OCI-LY1 (cell line): ENCODE data around the gene ALS2CL.

Source experiments
- H2AFZ ChIP-seq: fragments of 200-600 bp; sonication (generic), shearing (Covaris generic); 2 replicates; pipeline ENCODE4 v1.6.0; 2014; ENCODE audit warnings: antibody characterized with exemption, mild to moderate bottlenecking, low read length
- H3F3A ChIP-seq: fragments of 200-600 bp; sonication (generic), shearing (Covaris generic); 2 replicates; pipeline ENCODE4 v1.6.0; 2014; ENCODE audit warnings: mild to moderate bottlenecking, antibody characterized with exemption, low read length, moderate library complexity; ENCODE audit not compliant: insufficient read depth
- H3K27ac ChIP-seq: fragments of 200-600 bp; sonication (generic); 2 replicates; pipeline ENCODE4 v1.5.1; 2014; ENCODE audit warnings: low read length, mixed run types, mild to moderate bottlenecking, low read depth; ENCODE audit not compliant: poor library complexity, severe bottlenecking
- H3K27me3 ChIP-seq: fragments of 200-600 bp; sonication (generic); 2 replicates; pipeline ENCODE4 v1.6.0; 2014; ENCODE audit warnings: antibody characterized with exemption, mild to moderate bottlenecking, low read length, moderate library complexity; ENCODE audit not compliant: insufficient read depth
- H3K36me3 ChIP-seq: fragments of 200-600 bp; sonication (generic); 2 replicates; pipeline ENCODE4 v1.6.1; 2014; ENCODE audit warnings: mild to moderate bottlenecking, antibody characterized with exemption, low read length, moderate library complexity, mixed read lengths; ENCODE audit not compliant: insufficient read depth
- H3K4me1 ChIP-seq: fragments of 200-600 bp; sonication (generic); 2 replicates; pipeline ENCODE4 v1.5.1; 2014; ENCODE audit warnings: mild to moderate bottlenecking, low read length, moderate library complexity; ENCODE audit not compliant: insufficient read depth, severe bottlenecking
- H3K4me2 ChIP-seq: fragments of 200-600 bp; sonication (generic), shearing (Covaris generic); 2 replicates; pipeline ENCODE4 v1.6.1; 2014; ENCODE audit warnings: low read length
- H3K4me3 ChIP-seq: fragments of 200-600 bp; sonication (generic); 2 replicates; pipeline ENCODE4 v1.5.1; 2014; ENCODE audit warnings: low read length, low read depth, mild to moderate bottlenecking, mixed read lengths; ENCODE audit not compliant: poor library complexity, severe bottlenecking
- H3K79me2 ChIP-seq: fragments of 200-600 bp; shearing (Covaris generic); 2 replicates; pipeline ENCODE4 v1.6.1; 2016; ENCODE audit warnings: mixed run types, low read length, mixed read lengths; ENCODE audit not compliant: insufficient read depth
- H3K9ac ChIP-seq: fragments of 200-600 bp; sonication (generic), shearing (Covaris generic); 2 replicates; pipeline ENCODE4 v1.6.1; 2014; ENCODE audit warnings: mild to moderate bottlenecking, low read length, mixed read lengths
- H3K9me2 ChIP-seq: fragments of 200-600 bp; sonication (generic), shearing (Covaris generic); 2 replicates; pipeline ENCODE4 v1.6.1; 2014; ENCODE audit warnings: low read depth, mild to moderate bottlenecking, low read length, mixed read lengths
- H3K9me3 ChIP-seq: fragments of 200-600 bp; shearing (Covaris generic); 2 replicates; pipeline ENCODE4 v1.6.1; 2014; ENCODE audit warnings: low read length, mixed read lengths
- H4K20me1 ChIP-seq: fragments of 200-600 bp; sonication (generic), shearing (Covaris generic); 2 replicates; pipeline ENCODE4 v1.6.0; 2016; ENCODE audit warnings: mild to moderate bottlenecking, low read length; ENCODE audit not compliant: insufficient read depth
- EZH2 ChIP-seq: fragments of 200-600 bp; sonication (generic), shearing (Covaris generic); IDR thresholded peaks from 2 replicates; pipeline ENCODE4 v1.8.0; 2017; ENCODE audit warnings: borderline replicate concordance, mixed run types, mild to moderate bottlenecking, antibody characterized with exemption, low read length, moderate library complexity, mixed read lengths
- TF ChIP-seq, protein P1 (sequence below): fragments of 200-600 bp; sonication (generic), shearing (Covaris generic); IDR thresholded peaks from 2 replicates; pipeline ENCODE4 v1.5.1; 2017; ENCODE audit warnings: mild to moderate bottlenecking, antibody characterized with exemption, low read length, moderate library complexity, mixed read lengths

The ALS2CL gene

DNA sequence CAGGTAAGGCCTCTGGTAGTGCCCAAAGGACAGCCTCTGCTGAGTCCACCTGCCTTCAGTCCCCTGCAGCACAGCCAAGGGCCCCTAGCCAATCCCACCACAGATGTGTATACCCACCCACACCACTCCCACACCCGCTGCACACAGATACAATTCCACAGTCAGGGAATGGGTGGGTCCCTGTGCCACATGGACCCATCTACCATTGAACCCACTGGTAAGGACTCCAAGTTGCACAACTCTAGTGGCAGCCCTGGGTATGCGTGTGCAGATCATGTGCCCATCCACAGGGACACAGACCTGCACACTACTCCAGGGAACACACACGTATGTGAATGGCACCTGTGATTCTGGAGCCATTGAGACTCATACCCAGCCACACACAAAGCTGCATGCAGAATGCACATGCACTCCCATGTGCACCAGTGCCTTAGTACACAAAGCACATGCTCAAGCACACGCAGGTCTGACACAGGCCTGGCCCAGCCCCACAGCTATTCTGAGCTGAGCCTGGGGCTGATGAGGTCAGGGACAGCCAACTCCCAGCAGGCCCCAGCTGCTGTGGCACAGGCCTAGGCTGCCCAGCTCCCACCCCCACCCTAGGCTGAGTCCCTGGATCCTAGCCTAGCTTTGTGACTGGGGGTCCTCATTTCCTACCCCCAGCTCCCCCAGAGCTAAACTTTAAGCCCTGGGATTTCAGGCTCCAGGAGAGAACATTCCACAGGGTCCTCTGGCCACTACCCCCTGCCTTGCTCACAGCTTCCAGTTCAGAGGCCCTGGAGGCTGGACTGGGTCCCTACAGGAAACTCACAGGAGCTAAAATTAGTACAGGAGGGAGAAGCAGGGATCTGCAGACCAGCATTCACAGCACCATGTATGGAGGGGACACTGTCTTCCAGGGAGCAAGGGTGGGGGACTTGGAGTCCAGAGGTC is 2.7 kb upstream of the ALS2CL start:
- Histone ChIP-seq H3K4me1 (peaks cover 10% of the 10 kb centered on the region), H3K9ac (no peak overlapping the region), H3K4me3 (no peak overlapping the region), H3F3A (no peaks in the 10 kb centered on the region), H3K4me2 (no peak overlapping the region), H3K36me3 (no peaks in the 10 kb centered on the region), H3K27ac (no peak overlapping the region), H3K9me2 (no peaks in the 10 kb centered on the region), H3K27me3 (0 out of 2 replicates have a peak, but pooled peaks cover 10% of the 10 kb centered on the region), H3K79me2 (no peaks in the 10 kb centered on the region), H4K20me1 (no peaks in the 10 kb centered on the region), H3K9me3 (no peaks in the 10 kb centered on the region), H2AFZ (no peak overlapping the region)
- no peak for TF ChIP-seq EZH2
- TF ChIP-seq, protein P1, sequence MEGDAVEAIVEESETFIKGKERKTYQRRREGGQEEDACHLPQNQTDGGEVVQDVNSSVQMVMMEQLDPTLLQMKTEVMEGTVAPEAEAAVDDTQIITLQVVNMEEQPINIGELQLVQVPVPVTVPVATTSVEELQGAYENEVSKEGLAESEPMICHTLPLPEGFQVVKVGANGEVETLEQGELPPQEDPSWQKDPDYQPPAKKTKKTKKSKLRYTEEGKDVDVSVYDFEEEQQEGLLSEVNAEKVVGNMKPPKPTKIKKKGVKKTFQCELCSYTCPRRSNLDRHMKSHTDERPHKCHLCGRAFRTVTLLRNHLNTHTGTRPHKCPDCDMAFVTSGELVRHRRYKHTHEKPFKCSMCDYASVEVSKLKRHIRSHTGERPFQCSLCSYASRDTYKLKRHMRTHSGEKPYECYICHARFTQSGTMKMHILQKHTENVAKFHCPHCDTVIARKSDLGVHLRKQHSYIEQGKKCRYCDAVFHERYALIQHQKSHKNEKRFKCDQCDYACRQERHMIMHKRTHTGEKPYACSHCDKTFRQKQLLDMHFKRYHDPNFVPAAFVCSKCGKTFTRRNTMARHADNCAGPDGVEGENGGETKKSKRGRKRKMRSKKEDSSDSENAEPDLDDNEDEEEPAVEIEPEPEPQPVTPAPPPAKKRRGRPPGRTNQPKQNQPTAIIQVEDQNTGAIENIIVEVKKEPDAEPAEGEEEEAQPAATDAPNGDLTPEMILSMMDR, result no peak

DNA sequence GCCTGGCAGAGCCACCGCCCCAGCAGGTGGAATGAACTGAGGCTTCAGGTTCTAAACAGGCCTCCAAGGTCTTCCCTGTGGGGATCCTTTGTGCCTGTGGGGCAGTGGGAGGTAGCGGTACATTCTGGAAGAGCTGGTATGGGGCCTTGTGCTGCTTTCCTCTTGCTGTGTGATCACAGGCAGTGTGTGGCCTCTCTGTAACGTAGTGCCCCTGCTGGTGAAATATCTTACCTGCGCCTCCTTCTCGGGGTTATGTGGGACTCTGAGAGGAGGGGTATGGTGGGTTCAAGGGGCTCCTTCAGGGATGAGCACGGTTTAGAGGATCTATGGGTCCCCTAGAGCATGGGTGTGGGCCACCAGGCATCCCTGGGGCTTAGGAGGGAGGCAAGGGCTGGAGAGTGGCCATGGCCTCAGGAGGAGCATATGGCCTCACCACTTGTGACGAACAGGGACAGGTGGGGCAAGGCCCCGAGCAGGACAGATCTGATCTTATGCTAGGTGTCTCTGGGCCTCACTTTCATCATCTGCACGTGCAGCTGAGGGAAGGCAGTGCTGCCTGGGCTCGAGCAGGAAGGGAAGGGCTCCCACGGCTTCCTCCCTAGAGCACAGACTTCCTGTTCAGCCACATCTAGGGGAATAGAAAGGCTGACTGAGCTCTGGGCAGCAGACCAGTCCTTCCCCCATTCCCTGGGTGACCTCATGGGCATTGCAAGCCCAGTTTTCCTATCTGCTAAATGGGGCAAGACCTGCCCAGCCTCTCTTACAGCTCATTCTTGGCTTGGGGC is 1.9 kb upstream of the ALS2CL start:
- H3K79me2 ChIP-seq, result no peaks in the 10 kb centered on the region
- no peaks in the 10 kb centered on the region for H3F3A ChIP-seq
- no peaks in the 10 kb centered on the region for H3K9me2 ChIP-seq
- no peak overlapping the region for H2AFZ ChIP-seq
- no peak overlapping the region for H3K4me3 ChIP-seq
- H3K9me3 ChIP-seq, result no peaks in the 10 kb centered on the region
- peaks cover 10% of the 10 kb centered on the region for H3K4me1 ChIP-seq
- no peak overlapping the region for H3K4me2 ChIP-seq
- TF ChIP-seq, protein P1, result peak; percentile 35
- no peak for TF ChIP-seq EZH2
- H3K36me3 ChIP-seq, result no peaks in the 10 kb centered on the region
- no peak overlapping the region for H3K9ac ChIP-seq
- no peak overlapping the region for H3K27ac ChIP-seq
- peaks cover 10% of the 10 kb centered on the region; the same call in 1 of the 2 replicates for H3K27me3 ChIP-seq
- no peaks in the 10 kb centered on the region for H4K20me1 ChIP-seq

DNA sequence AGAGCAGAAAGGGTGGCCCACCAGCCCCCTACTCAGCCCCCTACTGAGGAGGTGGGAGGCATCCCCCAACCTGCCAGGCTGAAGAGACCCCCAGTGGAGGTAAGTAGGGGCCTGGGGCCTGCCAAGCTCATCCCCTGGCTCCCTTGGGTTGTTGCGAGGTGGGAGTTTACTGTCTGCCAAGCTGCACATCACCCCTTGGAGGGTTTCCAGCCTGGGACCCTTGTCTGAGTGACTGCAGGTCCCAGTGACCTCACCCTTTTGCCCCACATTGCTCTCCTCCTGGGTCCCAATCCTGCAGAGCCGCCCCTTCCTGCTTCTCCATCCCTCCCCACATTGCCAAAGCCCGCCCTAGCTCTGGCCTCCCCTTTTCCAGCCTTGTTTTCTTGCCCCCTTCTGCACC is 1.0 kb upstream of the ALS2CL start:
- H3K9ac ChIP-seq, result no peak overlapping the region
- no peak overlapping the region for H3K27ac ChIP-seq
- no peaks in the 10 kb centered on the region for H3K9me3 ChIP-seq

More for the DNA sequence above, 1.0 kb upstream of the ALS2CL start:
- Histone ChIP-seq H3F3A (no peaks in the 10 kb centered on the region), H3K4me3 (no peak overlapping the region), H3K36me3 (no peaks in the 10 kb centered on the region), H3K4me2 (no peak overlapping the region), H4K20me1 (no peaks in the 10 kb centered on the region), H3K79me2 (no peaks in the 10 kb centered on the region), H2AFZ (no peak overlapping the region), H3K27me3 (peaks cover 10% of the 10 kb centered on the region; the same call in 1 of the 2 replicates), H3K9me2 (no peaks in the 10 kb centered on the region), H3K4me1 (peaks cover 10% of the 10 kb centered on the region)
- TF ChIP-seq, protein P1, result no peak
- TF ChIP-seq EZH2, result no peak
